Islet of Langerhans (tissue), 1 donor: ENCODE measurements around the gene AIF1L.
A peak's percentile ranks its signal among the peaks of the same experiment; 100 is the strongest.
"Not testable (repeated sequence)": the region's sequence is repeated elsewhere in the genome, so short reads cannot be mapped to it uniquely, and the experiment has no call there.

Experiments used
- FAIRE-seq: peaks from one replicate; lab custom pipeline; 2011; peaks lifted over from hg19 to GRCh38; lab: Jason Lieb, UNC

The AIF1L gene

DNA sequence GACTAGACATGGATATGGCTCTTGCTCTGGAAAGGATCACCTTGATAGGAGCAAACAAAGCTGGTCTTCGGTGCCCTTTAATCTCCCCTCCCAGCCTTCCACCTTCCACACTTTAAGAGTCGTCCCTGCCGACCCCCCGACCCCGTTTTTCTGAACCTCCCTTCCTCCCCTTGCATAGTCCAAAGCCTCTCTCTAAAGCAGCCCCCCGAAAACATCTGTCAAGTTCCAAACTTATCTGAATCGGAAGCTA is 28.6 kb downstream of the AIF1L start:
- FAIRE-seq = no peak

DNA sequence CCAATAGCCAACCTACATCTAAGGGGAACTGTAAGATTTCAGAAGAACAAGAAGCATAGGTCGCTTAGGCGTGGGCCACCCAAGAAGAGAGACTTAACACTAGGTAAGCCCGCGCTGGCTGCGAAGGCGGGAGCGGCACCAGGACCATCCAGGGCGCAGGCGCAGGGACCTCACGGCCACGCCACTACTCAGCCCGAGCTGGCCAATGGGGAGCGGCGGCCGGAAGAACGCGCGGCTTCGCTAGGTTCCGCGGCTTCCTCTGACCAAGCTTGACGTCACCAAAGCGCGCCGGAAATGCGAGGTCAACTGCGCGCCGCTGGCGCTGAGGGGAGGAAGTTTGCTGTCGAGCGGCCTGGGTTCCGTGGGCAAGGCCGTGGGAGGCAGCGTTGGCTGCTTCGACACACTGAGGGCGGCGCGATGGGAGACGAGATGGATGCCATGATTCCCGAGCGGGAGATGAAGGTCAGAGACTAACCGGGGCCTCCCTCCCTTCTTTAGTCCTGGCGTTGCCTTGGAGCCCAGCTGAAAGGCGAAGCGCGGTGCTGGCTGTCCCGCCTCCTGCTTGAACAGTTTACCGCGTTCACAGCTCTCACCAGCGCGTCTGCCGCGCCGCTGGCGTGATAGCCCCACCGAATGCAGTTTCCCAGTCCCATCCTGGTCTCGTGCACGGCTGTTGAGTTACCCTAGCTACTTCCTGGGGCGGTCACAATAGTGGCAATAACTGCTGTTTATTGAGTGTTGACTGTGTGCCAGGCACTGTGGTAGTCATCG is 29.1 kb downstream of the AIF1L start, which contains the start of gene NUP214:
NUP214 (plus strand) TSS at position 299 of the 771 bp plus-strand sequence; CDS start at position 418, 119 bp downstream.
- FAIRE-seq = peak; percentile 51

DNA sequence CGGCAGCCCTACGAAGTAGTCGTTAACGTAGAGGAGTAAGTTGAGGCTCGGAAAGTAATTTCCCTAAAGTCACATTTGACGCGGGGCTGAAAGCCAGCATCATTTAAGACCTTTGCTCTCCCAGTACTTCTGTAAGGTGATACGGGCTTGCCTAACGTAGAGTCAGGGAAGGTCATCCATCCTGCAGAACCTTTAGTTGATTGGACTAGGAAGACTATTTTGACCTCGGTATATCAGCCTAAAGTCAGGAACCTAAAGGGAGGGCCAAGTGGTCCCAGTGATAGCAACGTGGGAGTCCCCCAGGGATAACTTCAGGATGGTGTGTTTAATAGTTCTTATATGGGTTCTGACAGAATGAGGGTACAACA is 29.7 kb downstream of the AIF1L start:
- FAIRE-seq = no peak

DNA sequence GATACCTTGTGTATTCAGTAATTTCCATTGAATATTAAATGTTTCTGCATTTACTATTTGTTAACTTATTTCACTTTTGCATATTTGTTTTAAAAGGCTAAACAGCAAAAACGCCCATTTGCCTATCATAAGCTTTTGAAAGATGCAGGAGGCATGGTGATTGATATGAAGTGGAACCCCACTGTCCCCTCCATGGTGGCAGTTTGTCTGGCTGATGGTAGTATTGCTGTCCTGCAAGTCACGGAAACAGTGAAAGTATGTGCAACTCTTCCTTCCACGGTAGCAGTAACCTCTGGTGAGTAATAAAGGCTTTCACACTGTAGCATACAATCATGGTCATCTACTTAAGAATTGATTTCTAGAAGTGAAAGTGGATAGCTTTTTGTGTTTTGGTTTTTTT is 32.9 kb downstream of the AIF1L start:
- no peak for FAIRE-seq

DNA sequence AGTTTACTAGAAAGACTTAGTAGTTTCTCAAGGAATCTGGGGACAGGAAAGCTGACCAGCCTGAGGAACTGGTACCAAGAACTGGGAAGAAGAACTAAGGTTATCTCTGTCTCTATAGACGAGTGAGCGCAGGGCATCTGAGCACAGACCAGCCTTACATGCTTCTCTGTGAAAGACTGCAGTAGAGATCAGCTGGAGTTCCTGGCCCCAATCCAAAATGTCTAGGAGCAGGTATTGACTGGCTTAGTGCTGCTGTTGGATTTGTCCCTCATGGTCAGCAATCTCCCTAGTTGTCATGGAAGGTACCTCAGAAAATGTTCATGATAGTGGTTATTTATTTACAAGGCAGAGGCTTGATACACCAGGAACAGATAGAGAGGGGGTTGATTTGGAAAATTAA is 42.3 kb downstream of the AIF1L start:
- FAIRE-seq = no peak

DNA sequence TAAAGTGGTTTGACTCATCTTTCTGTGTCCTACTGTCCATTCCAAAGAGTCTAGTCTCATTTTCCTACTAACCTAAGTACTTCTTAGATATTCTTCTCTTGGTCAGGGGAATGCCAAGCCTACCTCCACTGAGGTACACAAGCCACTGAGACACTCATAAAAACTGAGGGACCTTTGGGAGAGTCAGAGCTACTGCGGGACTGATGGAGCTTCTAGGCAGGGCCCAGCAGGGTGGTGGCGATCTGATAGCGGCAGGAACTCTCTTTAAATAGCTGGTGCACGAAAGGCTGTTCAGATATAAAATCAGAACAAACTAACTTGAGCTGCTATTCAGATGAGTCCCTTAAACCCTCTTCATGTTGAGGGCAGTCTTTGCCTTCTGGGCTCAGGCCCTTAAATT is 43.8 kb downstream of the AIF1L start:
- no peak for FAIRE-seq

DNA sequence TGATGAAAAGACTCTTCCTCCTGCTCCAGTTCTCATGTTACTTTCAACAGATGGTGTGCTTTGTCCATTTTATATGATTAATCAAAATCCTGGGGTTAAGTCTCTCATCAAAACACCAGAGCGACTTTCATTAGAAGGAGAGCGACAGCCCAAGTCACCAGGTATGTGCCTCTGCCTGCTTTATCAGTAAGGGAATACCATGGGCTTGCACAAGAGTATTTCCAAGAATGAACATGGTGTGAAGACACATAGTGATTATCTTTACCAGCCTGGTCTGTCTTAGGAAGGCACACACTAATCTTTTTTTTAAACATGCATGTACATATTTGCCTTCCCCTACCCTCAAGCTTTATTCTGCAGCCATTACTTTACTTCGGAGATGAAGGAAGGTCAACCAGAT is 44.2 kb downstream of the AIF1L start:
- no peak for FAIRE-seq

DNA sequence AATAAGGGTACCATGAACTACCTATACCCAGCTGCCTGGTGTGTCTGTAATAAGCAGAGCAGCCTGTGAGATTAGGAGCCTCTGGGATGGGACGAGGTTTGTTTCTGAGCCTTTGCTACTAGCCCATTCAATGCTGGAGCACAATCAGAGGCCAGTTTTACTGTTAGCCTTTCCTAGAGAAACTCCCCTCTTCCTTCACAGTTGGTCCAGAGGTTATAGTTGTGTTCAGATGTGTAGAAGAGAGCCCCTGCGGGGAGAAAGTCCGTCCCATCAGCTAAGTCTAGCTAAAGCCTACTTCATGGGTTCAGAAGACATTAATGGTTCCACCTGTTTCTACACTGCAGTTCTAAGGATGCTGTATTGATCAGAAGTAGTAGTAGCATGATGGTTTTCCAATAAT is 45.8 kb downstream of the AIF1L start:
- no peak for FAIRE-seq

DNA sequence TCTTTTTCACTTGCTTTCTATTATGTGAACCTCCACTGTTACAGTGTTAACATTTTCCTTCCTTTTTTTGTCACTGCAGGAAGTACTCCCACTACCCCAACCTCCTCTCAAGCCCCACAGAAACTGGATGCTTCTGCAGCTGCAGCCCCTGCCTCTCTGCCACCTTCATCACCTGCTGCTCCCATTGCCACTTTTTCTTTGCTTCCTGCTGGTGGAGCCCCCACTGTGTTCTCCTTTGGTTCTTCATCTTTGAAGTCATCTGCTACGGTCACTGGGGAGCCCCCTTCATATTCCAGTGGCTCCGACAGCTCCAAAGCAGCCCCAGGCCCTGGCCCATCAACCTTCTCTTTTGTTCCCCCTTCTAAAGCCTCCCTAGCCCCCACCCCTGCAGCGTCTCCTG is 47.9 kb downstream of the AIF1L start:
- FAIRE-seq = no peak

DNA sequence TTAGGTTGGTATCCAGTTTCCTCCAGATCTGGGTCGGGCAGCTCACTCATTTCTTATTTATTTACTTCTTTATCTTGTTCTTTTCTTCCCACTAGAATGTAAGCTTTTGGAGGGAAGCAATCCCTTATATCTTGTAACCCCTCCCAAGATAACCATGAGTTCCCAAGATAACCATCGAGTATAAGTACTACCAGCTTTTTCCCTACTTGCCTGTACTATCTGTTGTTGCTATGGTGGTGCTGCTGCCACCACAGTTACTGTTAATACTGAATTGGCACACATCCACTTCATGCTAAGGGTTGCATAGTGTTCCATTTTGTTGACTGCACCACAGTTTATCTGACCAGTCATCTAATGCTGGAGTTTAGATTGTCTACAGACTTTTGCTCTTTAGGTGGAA is 48.9 kb downstream of the AIF1L start:
- FAIRE-seq = no peak

DNA sequence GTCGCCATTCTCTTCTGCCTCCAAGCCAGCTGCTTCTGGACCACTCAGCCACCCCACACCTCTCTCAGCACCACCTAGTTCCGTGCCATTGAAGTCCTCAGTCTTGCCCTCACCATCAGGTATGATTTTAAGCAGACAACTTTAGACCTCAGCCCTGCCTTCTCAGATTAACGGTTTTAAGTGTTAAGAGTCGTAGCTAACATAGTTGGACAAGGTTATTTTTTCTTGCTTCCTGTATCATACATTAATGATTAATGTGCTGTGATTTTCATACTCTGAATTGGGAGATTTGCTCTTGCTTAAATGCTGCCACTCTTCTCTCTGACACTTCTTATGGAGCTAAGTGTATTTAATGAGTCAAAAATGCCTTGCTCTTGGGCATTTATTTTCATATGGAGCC is 49.9 kb downstream of the AIF1L start:
- FAIRE-seq = no peak

DNA sequence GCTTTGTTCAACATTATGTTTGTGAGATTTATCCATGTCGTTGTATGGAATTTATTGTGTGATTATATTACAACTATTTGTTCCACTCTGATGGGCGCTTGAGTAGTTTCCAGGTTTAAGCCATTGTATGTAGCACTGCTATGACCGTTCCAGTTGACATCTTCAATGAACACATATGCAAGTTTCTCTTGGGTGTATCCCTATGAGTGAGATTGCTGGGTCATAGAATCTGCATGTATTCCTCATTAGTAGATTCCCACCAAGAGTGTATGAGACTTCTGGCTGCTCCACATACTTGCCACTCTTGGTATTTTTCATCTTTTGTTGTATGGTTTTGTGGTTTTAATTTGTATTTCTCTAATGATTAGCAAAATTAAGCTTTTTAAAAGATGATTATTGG is 51.9 kb downstream of the AIF1L start:
- no peak for FAIRE-seq

DNA sequence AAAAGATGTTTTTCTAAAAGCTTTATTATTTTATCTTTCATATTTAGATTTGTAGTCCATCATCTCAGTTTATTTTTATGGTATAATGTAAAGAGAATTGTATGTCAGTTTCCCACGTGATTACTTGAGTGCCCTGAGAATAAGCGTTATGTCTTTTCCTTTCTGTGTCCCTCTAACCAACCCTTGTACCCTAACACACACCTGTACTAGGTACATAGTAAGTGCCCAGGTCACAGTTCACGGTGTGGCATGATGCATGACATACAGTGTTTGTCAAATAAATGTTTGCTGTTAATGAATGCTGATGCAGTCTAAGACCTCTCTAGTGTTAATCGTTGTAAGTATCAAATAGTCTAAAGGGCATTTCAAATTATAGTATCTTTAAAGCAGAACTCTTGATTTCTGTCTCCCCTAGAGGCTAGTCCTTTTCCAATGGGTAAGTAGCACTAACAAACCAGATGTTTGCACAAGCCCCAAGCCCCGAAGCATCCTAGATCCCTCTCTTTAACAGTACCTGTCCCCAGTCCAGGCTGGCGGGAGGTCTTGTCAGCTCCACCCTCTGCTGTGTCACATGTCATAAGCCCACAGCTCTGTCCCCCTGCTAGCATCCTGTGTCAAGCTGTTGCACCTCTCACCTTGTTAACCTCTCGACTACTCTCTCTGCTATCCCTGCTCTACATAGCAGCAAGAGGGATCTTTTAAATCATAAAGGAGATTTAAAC is 52.8 kb downstream of the AIF1L start:
- no peak for FAIRE-seq

DNA sequence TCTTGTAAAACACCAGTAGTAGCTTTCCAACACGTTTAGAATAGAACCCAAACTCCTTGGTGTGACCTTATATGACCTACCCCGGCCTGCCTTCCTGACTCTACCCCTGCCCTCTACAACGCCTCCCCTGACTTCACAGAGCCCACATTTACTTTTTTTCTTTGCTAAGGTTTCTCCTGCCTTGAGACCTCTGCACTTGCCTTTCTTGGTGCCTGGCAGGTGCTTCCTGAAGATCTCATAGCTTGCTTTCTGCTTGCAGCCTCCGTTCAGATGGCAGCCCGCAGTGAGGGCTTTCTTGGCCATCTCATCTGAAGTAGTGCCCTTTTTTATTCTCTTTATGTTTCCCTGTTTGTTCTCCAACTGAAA is 53.3 kb downstream of the AIF1L start:
- FAIRE-seq = no peak

DNA sequence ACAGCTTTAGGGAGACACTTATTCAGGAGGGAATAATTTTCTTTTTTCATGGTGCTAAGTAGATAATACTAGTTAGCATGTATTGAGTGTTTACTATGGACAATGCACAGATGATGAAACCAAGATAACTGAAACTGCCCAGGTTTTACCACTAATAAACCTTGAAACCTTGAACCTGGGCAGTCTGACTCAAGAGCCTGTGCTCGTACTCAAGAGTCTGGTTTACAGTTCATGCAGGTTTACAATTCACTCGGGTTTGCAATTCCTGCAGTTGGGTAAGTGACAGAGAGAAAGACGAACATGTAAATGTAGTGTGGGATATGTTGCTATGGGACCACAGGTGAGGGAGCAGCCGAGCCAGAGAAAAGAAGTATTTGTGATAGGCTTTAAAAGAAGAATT is 57.3 kb downstream of the AIF1L start:
- no peak for FAIRE-seq

DNA sequence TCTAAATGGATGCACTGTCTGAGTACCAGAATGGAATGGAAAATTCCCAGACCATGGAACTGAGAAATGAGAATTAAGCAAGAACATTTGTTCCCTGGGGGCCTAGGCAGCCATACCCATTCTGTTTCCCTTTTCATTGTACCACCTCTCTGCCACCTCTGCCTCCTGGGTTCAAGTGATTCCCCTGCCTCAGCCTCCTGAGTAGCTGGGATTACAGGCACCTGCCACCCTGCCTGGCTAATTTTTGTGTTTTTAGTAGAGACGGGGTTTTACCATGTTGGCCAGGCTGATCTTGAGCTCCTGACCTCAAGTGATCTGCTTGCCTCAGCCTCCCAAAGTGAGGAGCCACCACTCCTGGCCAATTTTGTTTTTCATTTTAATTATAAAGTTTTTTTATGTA is 62.3 kb downstream of the AIF1L start:
- FAIRE-seq = not testable (repeated sequence)

DNA sequence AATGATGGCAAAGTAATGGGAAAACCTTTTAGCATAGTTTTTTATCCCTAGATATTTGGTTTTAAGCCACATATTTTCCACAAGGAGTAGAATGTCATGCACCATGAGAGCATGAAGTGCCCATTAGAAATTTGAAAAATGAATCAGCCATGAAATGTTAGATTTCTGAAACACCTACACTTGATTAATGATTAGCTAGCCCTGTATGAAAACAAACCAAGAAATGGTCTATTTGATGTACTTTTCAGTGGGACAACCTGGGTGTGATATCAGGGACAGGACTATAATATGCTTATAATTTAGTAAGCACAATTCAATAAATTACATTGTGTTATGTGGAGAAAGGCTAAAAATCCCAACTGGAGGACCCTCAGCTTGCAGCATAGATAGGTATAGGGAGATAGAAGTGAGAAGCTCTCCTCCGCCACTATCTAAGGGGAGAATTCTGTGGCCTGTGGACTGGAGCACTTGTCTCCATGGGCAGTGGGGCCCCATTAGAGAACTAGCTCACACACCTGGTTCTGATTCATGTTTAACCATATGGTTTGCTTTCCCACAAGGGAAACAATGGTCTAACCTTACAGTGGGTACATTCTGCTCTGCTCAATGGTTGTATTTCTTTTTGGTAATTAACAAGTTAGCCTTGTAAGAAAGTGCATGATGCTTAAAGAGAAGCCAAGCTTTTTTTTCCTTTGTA is 64.2 kb downstream of the AIF1L start:
- FAIRE-seq = peak; percentile 76

DNA sequence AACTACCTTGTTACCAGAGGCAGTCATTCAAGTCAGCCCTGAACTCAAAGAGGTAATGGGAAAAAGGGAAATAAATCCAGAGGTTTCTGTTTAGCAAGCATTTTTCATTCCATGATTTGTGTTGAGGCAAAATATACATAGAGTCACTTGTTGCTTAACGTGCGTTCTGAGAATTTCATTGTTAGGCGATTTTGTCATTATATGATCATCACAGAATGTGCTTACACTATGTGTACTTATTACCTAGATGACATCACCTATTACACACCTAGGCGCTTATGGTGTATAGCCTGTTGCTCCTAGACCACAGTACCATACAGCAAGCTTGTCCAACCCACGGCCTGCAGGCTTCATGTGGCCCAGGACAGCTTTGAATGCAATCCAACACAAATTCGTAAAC is 65.3 kb downstream of the AIF1L start:
- no peak for FAIRE-seq

DNA sequence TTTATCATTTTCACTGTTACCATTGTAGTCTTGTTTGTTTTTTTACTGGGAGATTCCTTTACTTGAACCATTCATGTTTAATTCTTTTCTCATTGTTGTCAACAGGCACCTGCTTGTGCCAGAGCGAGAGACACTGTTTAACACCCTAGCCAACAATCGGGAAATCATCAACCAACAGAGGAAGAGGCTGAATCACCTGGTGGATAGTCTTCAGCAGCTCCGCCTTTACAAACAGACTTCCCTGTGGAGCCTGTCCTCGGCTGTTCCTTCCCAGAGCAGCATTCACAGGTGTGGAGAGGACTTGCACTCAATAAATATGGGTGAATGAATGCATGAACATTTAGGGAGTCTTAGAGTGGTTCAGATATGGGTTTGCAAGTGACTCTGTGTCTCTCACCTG is 66.6 kb downstream of the AIF1L start:
- FAIRE-seq = no peak

DNA sequence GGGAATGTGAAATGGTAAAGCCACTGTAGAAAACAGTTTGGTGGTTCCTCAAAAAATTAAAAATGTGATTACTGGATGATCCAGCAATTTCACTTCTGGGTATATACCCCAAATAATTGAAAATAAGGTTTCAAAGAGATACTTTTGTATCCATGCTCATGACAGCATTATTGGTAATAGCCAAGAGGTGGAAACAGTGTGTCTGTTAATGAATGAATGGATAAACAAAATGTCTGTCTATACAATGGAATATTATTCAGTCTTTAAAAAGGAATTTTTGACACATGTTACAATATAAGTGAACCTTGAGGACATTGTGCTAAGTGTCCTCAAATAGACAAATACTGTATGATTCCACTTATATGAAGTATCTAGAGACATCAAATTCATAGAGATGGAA is 69.2 kb downstream of the AIF1L start:
- FAIRE-seq = no peak

DNA sequence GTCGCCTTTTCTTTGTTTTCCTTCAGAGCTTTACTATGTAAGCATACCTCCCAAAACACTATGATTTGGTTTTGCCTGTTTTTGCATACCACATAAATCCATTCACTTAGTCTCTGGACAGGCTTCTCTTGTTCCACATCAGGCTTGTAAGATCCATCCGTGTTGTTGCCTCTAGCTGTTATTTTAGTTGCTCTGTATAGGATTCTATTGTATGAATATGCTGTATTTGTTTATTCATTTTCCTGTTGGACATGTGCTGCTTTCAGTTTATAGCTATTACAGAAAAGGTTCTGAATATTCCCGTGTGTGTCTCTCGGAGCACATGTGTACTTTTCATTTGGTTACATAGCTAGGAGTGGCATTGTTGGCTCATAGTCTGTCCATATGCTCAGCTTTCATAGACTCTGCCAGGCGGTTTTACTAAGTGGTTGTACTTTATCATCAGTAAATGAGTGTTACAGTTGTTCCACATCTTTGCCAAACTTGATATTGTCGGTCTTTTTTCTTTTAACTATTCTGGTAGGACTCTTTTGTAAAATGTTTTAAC is 70.9 kb downstream of the AIF1L start:
- FAIRE-seq = peak; percentile 89

DNA sequence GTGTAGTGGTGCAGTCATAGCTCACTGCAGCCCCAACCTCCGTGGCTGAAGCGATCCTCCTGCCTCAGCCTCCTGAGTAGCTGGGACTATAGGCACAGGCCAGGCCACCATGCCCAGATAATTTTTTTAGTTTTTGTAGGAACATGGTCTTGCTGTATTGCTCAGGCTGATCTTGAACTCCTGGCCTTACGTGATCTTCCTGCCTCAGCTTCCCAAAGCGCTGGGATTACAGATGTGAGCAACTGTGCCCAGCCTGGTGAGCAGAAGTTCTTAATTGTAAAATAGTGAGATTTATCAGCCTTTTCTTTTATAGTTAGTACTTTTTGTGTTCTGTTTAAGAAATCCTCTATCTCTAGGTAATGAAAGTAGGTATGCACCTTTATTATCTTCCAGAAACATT is 71.6 kb downstream of the AIF1L start:
- no peak for FAIRE-seq

DNA sequence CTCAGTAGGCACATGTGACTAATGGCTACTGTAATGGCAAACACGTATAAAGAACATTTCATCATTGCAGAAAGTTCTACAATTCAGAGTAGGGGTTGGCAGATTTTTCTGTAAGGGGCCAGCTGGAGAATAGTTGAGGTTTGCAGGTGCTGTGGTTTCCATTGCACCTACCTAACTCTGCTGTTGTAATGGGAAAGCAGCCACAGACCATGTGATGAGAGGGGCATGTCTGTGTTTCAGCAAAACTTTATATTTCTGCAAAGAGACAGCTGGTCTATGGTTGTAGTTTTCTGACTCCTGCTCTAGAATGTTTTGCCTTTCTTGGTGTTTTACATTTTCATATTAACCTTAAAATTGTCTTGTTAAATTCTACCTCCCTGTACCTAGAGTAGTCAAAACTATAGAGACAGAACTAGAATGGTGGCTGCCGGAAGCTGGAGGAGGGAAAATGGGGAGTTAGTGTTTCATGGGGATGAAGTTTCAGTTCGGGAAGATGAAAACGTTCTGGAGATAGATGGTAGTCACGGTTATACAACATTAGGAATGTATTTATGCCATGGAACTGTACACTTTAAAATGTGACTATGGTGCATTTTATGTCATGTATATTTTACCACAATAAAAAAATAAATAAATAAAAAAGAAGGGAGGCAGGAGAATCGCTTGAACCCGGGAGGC is 73.4 kb downstream of the AIF1L start:
- no peak for FAIRE-seq
